GM10248 (cell line): ENCODE measurements around the gene UBE2E3.

Experiments
- CTCF ChIA-PET: fragments of 300-600 bp; sonication (Branson Sonifier 250); formaldehyde crosslinking; extraction: SDS; loops from one replicate; lab custom pipeline; 2021; ENCODE audit warnings: antibody characterized with exemption; lab: Yijun Ruan, JAX
- POLR2A ChIA-PET: fragments of 350-650 bp; sonication (Branson Sonifier 250); formaldehyde crosslinking; extraction: SDS; loops from one replicate; lab custom pipeline; 2020; ENCODE audit warnings: antibody characterized with exemption; lab: Yijun Ruan, JAX
- DNase-seq: peaks from one replicate; pipeline ENCODE4 v3.0.0; 2012; ENCODE audit errors: extremely low spot score
- CTCF ChIP-seq: IDR thresholded peaks from 2 replicates; pipeline ENCODE4 v1.5.1; 2012; ENCODE audit warnings: mild to moderate bottlenecking, low read depth; ENCODE audit errors: extremely low read depth, missing control alignments, control extremely low read depth

Gene UBE2E3

GRCh38 chr2:181070119-181070835, 89.9 kb downstream of the UBE2E3 start:
- no peak for DNase-seq
- TF ChIP-seq CTCF, result no peak
- POLR2A ChIA-PET, result no interaction called here
- CTCF ChIA-PET, result interaction anchor here (0.8 to 2.7 kb wide), 7 partner anchors 11 to 946 kb away, joined by 3 to 15 read pairs (median 3); no protein-coding TSS in a partner anchor

DNA sequence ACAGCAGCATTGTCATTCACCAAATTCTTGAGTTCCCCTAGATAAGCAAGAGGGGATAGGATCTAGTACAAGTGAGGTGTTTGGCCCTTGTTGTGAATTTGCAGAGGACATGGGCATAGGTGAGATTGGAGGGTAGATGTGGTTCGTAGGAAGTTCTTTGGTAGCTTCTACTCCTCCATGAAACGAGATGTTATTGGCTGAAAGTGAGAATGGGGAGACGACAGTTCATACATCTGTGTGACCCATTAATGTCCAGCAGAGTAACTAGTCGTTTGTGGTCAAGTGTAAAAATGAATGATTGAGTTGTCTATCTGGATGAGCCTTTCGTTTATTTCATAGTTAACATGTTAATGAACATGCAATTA, 90.4 kb downstream of the UBE2E3 start:
- ChIA-PET POLR2A (no interaction called here), CTCF (interaction anchor here (1.0 to 2.7 kb wide), 4 partner anchors 11 to 947 kb away, joined by 3 to 15 read pairs (median 4); no protein-coding TSS in a partner anchor)
- no peak for DNase-seq
- no peak for TF ChIP-seq CTCF

DNA sequence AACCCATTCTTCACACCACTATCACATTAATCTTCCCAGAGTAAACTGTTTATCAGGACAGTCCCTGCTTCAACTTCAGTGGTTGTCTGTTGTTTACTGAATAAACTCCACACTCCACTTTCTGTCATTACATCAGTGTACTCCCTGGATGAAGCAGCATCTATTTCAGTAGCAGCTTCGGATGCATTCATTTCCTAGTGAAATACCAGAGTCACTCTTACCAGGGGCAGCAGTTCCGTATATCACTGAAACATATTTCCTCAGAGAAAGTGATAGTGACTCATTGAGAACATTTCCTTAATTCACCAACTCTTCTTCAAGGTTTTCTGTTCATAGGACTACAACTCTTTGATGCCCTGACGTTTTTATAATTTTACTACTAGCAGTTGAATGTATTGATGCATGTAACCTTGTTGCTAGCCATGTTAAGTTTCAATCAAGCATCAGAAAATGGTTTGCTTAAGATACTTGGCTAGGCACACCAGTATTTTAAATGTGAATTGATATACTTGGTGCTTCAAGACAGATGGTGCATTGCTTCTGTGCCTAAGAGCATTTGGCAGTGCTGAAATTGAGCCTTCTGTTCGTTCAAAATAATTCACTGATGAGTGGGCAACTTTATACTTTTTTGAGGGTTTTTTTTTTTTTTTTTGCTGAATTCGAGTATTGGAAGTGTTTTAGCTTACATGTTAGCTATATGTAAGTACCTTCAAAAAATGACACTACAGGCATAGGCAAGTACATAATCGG, 92.3 kb downstream of the UBE2E3 start:
- CTCF ChIA-PET, result interaction anchor here (1.0 to 1.9 kb wide), 2 partner anchors 12 to 14 kb away, joined by 3 to 5 read pairs; no protein-coding TSS in a partner anchor
- no peak for TF ChIP-seq CTCF
- POLR2A ChIA-PET, result no interaction called here
- no peak for DNase-seq

DNA sequence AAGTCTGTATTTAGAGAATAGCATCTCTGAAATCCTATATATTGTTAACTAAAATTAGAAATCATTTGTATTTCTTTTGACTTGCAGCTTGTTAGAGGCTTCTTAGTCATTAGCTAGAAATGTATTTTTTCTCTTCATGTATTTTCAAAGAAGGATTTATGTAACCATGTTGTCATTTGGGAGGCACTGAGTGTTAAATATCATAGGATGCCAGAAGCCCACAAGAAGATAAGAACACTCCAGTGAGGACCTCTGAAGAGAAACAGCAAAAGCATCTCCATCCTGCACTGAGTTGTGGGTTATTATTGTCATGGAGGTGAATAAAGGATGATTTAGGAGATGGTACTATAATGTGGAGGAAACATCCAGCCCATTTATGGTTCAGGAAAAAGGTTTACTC, 93.5 kb downstream of the UBE2E3 start:
- no peak for TF ChIP-seq CTCF
- CTCF ChIA-PET, result interaction anchor here (1.9 kb wide), 1 partner anchor 15 kb away, joined by 5 read pairs; no protein-coding TSS in a partner anchor
- POLR2A ChIA-PET, result no interaction called here
- no peak for DNase-seq

DNA sequence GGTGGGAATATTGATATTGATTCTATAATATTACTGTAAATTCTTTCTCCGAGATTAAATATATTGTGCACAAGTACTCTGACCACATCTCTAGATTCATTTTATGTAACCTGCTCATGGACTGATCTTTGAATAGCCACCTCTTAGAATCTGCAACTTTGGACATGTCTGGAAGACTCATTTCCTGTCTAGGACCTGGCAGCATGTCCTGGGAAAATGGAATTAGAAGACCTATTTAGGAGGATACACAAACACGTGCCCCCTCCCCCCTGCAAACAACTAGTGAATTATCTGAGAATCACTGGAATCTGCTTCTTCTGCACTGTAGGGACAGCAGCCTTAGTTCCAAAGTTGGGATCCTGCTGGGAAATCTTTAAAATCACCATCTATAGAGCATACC, 94.1 kb downstream of the UBE2E3 start:
- TF ChIP-seq CTCF, result no peak
- CTCF ChIA-PET, result interaction anchor here (1.0 to 1.9 kb wide), 2 partner anchors 15 to 95 kb away, joined by 3 to 5 read pairs; partner anchors contain the start of gene UBE2E3
- POLR2A ChIA-PET, result no interaction called here
- no peak for DNase-seq

DNA sequence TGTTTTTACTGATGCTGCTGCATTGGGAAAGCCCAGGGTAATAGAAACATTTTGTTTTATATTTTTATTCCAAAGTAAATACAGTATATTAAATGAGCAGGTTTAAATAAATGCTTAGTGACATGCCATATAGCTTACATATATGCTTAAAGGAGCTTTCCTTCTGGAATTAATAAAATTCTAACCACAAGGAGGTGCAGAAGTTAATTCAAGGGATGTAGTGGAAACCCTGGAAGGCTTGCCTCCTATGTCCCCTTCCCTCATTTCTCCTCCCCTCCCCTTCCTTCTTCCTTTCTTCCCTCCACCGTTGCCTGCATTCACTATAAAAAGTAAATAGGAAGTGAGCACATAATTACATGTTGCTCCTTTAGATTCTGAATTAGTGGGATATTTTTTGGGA, 96.3 kb downstream of the UBE2E3 start:
- CTCF ChIA-PET, result interaction anchor here (0.6 to 1.5 kb wide), 8 partner anchors 9 to 639 kb away, joined by 3 to 8 read pairs (median 3); no protein-coding TSS in a partner anchor
- TF ChIP-seq CTCF, result no peak
- DNase-seq, result no peak
- POLR2A ChIA-PET, result no interaction called here
